GM12872 (cell line): Measurements from ENCODE around the gene ATP6V0C.

Source experiments
- CTCF ChIP-seq: IDR thresholded peaks from 3 replicates; pipeline ENCODE4 v1.5.1; 2011; ENCODE audit warnings: low read depth, mild to moderate bottlenecking, low read length, moderate library complexity; ENCODE audit not compliant: insufficient read depth

ATP6V0C gene

GRCh38 chr16:2511128-2511800 is 2.5 kb upstream of the ATP6V0C start:
- no peak for TF ChIP-seq CTCF

GRCh38 chr16:2511996-2512734 is 1.6 kb upstream of the ATP6V0C start:
- TF ChIP-seq CTCF = no peak

GRCh38 chr16:2512735-2513404 is 882 bp upstream of the ATP6V0C start:
- peak; percentile 37; the same call in 1 of the 3 replicates for TF ChIP-seq CTCF

GRCh38 chr16:2514333-2515179 is 804 bp downstream of the ATP6V0C start:
- TF ChIP-seq CTCF = no peak

- no peak for TF ChIP-seq CTCF
These were observed 1.6 kb downstream of the ATP6V0C start for GRCh38 chr16:2515180-2515851.

GRCh38 chr16:2516391-2517240 is 2.9 kb downstream of the ATP6V0C start:
- no peak for TF ChIP-seq CTCF
